ENCODE measurements around the gene SPOCK1. TPM values are rescaled to one million over a fixed set of nuclear protein-coding genes. Genes with fewer than 3 reads are reported as not detected.

Gene SPOCK1
- total RNA-seq, 2 experiments from 2014 or later: not detected

DNA sequence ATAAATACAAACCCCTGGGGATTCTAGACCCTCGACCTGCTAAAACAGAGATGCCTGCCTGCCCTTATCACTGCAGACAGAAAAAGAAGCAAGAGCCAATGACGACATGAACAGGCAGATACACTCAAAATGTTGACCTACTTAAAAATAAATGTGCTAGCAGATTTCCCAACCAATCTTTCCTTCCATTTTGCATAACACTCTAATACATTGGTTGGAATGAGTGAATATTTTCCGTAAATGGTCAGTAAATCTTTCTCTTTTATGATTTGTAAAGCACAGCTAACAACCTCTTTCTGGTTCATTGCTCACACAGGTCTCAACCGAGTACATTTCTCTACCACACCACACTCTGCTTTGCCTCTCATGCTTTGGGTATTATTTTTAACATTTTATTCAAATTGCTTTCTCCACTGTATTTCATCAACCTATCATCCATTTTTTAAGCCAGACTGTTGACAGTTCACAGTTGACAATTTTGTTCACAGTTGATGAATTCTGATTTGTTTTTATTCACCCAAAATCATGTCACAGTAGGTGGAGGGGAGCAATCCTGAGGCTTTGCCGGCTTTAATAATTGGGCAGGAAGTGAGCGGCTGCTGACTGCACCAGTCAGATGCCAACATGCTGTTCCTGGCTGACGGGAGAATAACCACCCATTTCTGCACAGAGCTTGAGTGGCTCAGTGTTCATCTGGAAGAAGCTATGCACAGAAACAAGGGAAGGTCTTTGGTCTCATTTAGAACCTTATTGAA, 426.6 kb downstream of the SPOCK1 start:
- TF ChIP-seq, protein P1, sequence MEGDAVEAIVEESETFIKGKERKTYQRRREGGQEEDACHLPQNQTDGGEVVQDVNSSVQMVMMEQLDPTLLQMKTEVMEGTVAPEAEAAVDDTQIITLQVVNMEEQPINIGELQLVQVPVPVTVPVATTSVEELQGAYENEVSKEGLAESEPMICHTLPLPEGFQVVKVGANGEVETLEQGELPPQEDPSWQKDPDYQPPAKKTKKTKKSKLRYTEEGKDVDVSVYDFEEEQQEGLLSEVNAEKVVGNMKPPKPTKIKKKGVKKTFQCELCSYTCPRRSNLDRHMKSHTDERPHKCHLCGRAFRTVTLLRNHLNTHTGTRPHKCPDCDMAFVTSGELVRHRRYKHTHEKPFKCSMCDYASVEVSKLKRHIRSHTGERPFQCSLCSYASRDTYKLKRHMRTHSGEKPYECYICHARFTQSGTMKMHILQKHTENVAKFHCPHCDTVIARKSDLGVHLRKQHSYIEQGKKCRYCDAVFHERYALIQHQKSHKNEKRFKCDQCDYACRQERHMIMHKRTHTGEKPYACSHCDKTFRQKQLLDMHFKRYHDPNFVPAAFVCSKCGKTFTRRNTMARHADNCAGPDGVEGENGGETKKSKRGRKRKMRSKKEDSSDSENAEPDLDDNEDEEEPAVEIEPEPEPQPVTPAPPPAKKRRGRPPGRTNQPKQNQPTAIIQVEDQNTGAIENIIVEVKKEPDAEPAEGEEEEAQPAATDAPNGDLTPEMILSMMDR (IDR thresholded peaks at IDR 0.05): no peak
- POLR2A ChIA-PET: no interaction called here
- ATAC-seq: no peak
- Mint-ChIP-seq H3K27ac (no peak overlapping the region), H3K9me3 (no peaks in the 10 kb centered on the region), H3K4me1 (ENCODE audit: low read depth) (no peaks in the 10 kb centered on the region), H3K36me3 (ENCODE audit: low read depth) (no peaks in the 10 kb centered on the region), H3K4me3 (no peak overlapping the region), H3K27me3 (no peaks in the 10 kb centered on the region)
- CTCF ChIA-PET: no interaction called here
- intact Hi-C loops (cut with micrococcal nuclease): no loop called here
- no peak for DNase-seq

DNA sequence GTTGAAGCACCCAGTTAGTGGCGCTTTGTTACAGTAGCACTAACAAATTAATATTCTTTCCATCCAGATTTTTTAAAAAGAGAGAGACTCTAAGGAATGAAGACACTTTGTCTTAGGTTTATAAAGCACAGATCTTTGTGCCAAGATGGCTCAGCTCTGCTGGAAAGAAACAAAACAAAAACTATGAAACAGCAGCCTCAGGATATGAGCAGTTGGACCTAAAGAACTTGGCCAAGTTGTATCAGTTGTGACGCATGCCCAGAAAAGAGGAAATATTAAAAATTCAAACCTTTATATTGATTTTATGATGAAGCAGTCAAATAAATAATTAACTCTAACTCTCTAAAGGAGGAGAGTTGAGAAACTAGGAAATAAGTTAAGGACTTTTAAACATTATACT, 427.2 kb downstream of the SPOCK1 start:
- TF ChIP-seq, protein P1 (IDR thresholded peaks at IDR 0.05): no peak
- intact Hi-C loops (cut with micrococcal nuclease): no loop called here
- Mint-ChIP-seq H3K4me1 (ENCODE audit: low read depth) (no peaks in the 10 kb centered on the region), H3K27me3 (no peaks in the 10 kb centered on the region), H3K36me3 (ENCODE audit: low read depth) (no peaks in the 10 kb centered on the region), H3K27ac (no peak overlapping the region), H3K4me3 (no peak overlapping the region), H3K9me3 (no peaks in the 10 kb centered on the region)
- DNase-seq: no peak
- ATAC-seq: no peak
- POLR2A ChIA-PET: no interaction called here
- CTCF ChIA-PET: no interaction called here

DNA sequence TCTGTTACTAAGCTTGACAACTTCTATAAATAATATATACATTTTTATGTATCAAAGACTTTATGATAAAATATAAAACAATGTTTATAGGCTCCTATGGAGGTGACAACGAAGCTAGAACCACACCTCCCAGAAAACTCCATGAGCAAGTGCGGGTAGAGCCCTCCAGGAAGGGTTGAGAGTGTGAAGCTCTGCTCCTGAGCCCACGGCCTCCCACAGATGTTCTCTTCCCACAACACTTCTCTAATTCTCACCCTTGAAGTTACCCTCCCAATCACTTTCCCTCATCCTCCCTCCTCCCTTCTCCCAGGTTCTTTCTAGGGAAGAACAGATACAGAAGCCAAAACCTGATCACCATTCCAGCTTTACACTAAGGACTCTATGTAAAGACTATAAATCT, 427.6 kb downstream of the SPOCK1 start:
- CTCF ChIA-PET: interaction anchor here (0.7 kb wide), 1 partner anchor 219 kb away, joined by 3 read pairs; no protein-coding TSS in a partner anchor
- TF ChIP-seq, protein P1 (IDR thresholded peaks at IDR 0.05): no peak
- POLR2A ChIA-PET: no interaction called here
- intact Hi-C loops (cut with micrococcal nuclease): no loop called here
- no peak for ATAC-seq
- H3K27me3 Mint-ChIP-seq: no peaks in the 10 kb centered on the region
- no peak for DNase-seq
- H3K4me3 Mint-ChIP-seq: no peak overlapping the region
- H3K36me3 Mint-ChIP-seq (ENCODE audit: low read depth): no peaks in the 10 kb centered on the region
- H3K27ac Mint-ChIP-seq: no peak overlapping the region
- no peaks in the 10 kb centered on the region for H3K9me3 Mint-ChIP-seq
- no peaks in the 10 kb centered on the region for H3K4me1 Mint-ChIP-seq (ENCODE audit: low read depth)

DNA sequence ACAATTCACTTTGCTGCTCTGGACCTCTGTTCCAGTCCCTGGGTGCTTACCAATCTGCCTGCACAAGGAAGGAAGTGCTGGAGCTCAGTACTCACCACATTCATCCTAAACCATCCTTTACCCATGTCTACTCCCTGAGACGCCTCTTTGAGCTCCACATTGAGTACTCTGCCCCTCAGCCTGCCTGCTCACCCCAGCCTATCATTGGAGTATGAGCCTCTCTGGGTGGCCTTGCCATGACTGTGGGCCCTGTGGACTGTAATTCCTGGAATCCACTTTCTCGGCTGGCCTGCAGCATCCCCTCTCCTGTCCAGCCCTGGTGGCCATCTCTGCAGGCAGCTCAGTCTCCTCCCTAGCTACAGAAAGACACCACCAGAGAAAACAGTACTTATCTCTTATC, 428.6 kb downstream of the SPOCK1 start:
- POLR2A ChIA-PET: no interaction called here

DNA sequence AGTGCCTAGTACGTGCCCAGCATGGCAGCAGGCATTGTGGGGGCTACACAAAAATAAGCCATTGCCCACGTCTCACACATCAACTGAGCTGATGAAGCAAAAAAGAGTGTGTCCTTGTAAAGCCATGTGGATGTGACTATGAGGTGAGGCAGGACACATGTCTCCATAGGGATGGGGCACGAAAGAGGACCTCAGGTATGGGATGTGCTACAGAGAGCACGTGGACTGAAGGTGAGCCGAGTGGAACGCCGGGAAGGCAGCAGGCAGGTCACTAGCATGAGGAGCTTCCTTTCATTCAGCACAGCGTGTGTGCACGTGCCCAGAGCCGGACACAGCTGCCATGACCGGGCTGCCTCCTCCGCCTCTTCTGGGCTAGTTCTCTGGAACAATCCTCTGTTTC, 429.8 kb downstream of the SPOCK1 start:
- ChIA-PET CTCF (no interaction called here), POLR2A (no interaction called here)
- TF ChIP-seq, protein P1 (IDR thresholded peaks at IDR 0.05): no peak
- intact Hi-C loops (cut with micrococcal nuclease): no loop called here
- Mint-ChIP-seq H3K9me3 (no peaks in the 10 kb centered on the region), H3K27me3 (no peaks in the 10 kb centered on the region), H3K4me1 (ENCODE audit: low read depth) (no peaks in the 10 kb centered on the region), H3K27ac (no peak overlapping the region), H3K4me3 (no peak overlapping the region), H3K36me3 (ENCODE audit: low read depth) (no peaks in the 10 kb centered on the region)
- ATAC-seq (no peak), DNase-seq (no peak)

More for the DNA sequence above, 428.6 kb downstream of the SPOCK1 start:
- no peaks in the 10 kb centered on the region for H3K36me3 Mint-ChIP-seq (ENCODE audit: low read depth)
- no peak overlapping the region for H3K4me3 Mint-ChIP-seq
- H3K9me3 Mint-ChIP-seq: no peaks in the 10 kb centered on the region
- ATAC-seq: no peak
- no peak for DNase-seq
- CTCF ChIA-PET: interaction anchor here (0.7 kb wide), 1 partner anchor 220 kb away, joined by 3 read pairs; no protein-coding TSS in a partner anchor
- intact Hi-C loops (cut with micrococcal nuclease): no loop called here
- H3K27me3 Mint-ChIP-seq: no peaks in the 10 kb centered on the region
- TF ChIP-seq, protein P1 (IDR thresholded peaks at IDR 0.05): no peak
- no peak overlapping the region for H3K27ac Mint-ChIP-seq
- no peaks in the 10 kb centered on the region for H3K4me1 Mint-ChIP-seq (ENCODE audit: low read depth)
